GM21381 (cell line): ENCODE results near the gene DMGDH.

Experiments used
- ATAC-seq: cut with Tn5 transposase; IDR thresholded peaks from one replicate; pipeline ENCODE4 v1.9.1; 2021; ENCODE audit warnings: mild to moderate bottlenecking, moderate library complexity; ENCODE audit not compliant: unreplicated experiment

The DMGDH gene

DNA sequence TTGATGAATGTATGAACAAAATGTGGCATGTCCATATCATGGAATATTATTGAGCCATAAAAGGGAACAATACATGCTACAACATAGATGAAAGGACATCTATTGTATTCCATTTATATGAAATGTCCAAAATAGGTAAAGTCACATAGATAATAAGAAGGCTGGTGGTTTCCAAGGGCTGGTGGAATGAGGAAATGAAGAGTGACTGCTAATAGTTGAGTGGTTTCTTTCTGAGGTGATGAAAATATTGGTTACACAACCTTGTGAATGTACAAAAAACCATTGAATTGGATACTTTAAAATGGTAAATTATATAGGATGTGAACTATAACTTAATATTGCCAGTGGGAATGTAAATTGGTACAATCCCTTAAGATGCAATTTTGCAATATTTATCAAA lies 89.6 kb downstream of the DMGDH start:
- no peak for ATAC-seq

DNA sequence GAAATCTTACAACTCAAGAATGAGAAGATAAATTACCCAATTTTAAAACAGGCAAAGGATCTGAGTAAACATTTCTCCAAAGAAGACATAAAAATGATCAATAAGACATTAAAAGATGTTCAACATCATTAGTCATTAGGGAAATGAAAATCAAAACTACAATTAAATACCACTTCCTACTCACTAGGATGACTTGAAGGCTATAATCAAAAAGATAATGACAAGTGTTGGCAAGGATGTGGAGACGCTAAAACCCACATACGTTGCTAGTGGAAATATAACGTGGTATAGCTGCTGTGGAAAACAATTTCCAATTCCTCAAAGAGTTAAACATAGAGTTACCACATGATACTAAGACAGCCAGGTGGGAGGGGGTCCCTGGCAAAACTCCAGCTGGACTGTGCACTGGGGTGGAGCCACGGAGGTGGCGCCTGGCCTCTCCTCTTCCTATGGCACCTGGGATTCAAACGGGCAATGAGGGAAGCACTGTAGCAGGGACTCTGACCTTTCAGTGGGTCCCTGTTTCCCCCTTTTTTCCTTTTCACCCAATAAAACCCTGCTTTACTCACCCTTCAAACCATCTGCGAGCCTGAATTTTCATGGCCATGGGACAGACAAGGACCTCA lies 90.2 kb downstream of the DMGDH start:
- no peak for ATAC-seq

- ATAC-seq = no peak
These were observed 94.4 kb downstream of the DMGDH start for GRCh38 chr5:78975035-78975434.

DNA sequence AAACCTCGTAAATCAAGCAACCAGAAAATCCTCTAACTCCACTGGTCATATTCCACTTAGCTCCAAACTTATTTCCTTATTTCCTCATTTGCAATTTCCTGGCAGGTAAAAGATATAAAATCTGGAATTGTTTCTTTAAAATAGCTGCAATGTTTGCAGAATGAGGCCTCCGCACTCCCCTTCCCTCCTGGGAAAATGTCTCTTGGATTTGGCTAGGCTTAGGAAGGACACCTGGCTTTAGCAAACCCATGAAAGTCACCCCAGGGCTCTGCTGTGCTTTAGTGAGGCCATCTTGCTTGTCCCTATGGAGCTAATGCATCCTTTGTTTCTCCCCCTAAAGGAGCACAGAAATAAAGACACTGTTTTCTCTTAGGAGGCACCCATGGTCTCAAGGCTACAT lies 94.9 kb downstream of the DMGDH start:
- ATAC-seq = no peak

GRCh38 chr5:78974011-78974410 lies 95.5 kb downstream of the DMGDH start:
- no peak for ATAC-seq

GRCh38 chr5:78972654-78973428 lies 96.6 kb downstream of the DMGDH start:
- ATAC-seq = no peak

DNA sequence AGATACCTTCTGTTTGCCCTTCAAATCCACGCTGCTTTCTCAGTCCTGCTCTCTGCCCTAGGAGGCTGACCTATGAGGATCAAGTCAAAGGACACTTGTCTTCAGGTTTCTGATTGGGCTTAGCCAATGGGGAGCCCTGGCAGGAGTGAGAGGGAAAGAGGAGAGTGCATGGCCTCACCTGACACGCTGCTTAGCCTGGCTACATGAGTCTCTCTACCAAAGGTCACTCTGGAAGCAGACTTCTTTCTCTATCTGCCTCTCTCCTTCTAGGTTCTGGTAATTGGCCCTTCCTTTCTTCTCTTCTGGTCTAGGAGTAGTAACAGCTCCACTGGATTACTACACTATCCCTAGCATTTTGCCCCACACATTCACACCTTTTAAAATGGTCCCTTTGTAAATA lies 97.5 kb downstream of the DMGDH start:
- no peak for ATAC-seq

DNA sequence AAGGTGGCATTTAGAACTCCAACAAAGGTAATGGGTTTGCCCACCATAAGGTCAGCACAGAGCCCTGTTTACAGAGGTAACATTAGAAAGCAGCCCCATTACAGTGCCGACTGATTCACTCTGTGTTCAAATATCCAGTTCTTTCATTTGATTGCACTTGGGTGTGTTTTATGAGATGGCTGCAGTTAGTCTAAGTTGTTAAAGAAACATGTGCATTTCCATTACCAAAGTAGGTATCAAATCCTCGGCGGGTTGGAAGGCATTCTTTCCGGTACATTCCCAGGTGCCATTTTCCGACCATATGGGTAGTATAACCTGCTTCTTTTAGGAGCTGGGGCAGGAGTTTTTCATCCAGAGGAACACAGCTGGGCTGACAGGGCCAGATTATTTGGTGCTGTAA lies 100.7 kb downstream of the DMGDH start:
- ATAC-seq = no peak

DNA sequence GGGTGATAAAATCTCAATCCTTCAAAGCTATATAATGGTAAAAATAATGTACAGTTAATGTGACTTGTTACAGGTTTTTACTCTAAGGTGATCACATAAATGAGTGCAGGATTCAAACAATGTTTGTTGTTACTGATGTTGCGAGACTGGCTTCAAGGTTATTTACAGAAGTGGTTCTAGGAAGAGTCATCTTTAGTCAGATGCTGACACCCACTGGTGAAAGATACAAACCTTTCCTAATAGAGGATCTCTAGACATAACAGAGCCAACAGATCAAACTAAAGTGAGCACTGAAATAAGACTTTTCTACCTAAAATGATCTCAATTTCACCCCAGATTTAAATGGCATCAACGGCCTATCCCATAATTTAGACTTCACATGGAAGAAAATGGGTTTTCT lies 104.6 kb downstream of the DMGDH start:
- ATAC-seq = no peak

DNA sequence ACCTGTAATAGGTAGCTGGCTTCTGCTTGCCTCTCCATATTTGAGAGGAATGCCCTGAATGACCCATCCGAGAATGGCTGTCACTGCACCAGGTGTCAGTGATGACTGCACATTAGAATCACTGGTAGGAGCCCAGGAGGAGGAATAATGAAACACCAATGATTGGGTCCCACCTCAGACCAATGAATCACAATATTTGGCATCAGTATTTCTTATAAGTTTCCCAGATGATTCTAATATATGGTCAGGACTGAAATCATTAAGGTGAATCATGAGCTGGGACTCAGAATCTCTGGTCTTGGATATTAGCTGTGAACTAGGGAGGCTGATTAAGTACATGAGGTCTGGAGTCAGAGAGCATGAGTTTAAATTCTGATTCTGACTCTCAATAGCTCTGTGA lies 107.7 kb downstream of the DMGDH start:
- ATAC-seq = no peak

GRCh38 chr5:78959767-78960166 lies 109.7 kb downstream of the DMGDH start:
- no peak for ATAC-seq

- no peak for ATAC-seq
These were observed 110.6 kb downstream of the DMGDH start for GRCh38 chr5:78958672-78959445.

DNA sequence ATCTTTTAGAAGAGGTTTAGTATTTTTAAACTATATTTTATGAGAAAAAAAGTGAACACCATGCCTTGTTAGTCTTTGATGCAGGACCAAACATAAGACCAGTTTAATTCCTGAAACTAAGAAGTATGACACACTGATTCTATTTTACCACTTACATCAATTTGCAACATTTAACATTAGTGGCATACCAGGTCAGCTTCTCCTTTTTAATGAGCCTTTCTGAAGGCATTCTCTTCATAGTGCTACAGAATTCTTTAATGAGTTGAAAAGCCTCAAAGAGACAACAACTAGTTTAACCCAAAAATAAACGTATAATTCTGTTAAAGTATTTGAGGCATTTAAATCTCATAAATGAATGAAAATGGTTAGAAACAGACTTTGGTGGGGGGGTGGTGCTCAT lies 112.6 kb downstream of the DMGDH start:
- no peak for ATAC-seq

- no peak for ATAC-seq
These were observed 116.2 kb downstream of the DMGDH start for GRCh38 chr5:78953092-78953800.
